ENCODE measurements around the gene POLR2H.

GRCh38 chr3:184327171-184327570, 34.3 kb upstream of the POLR2H start:
- TF ChIP-seq EP300 (IDR thresholded peaks at IDR 0.05) (no peak), POLR2A (IDR thresholded peaks at IDR 0.05) (no peak), CTCF (IDR thresholded peaks at IDR 0.05) (no peak), POLR2AphosphoS5 (IDR thresholded peaks at IDR 0.05) (no peak)
